Omental fat pad (tissue), 4 donors: ENCODE results near the gene PITHD1. TPM values are rescaled to one million over a fixed set of nuclear protein-coding genes. Genes with fewer than 3 reads are reported as not detected.
"Not testable (repeated sequence)": the region's sequence is repeated elsewhere in the genome, so short reads cannot be mapped to it uniquely, and the experiment has no call there.

Experiments
- ATAC-seq: fragments of 150-250 bp; one replicate; pipeline ENCODE4 v1.9.1; 2016; ENCODE audit warnings: mild to moderate bottlenecking, moderate library complexity; ENCODE audit not compliant: low FRiP score
- DNase-seq: peaks from one replicate; pipeline ENCODE4 v3.0.0-alpha.2; 2019; ENCODE audit warnings: low spot score
- CTCF ChIP-seq, 3 donors: fragments of 450-650 bp; IDR thresholded peaks; one replicate each; pipeline ENCODE4 v1.5.1; 2016 to 2017; ENCODE audit warnings: antibody characterized with exemption in 3 of 3, mild to moderate bottlenecking in 3 of 3, moderate library complexity in 2 of 3
- total RNA-seq, 4 donors: library from RNA; depleted of rRNA; stranded (reverse); fragments of >200 nt; gene quantifications; one replicate each; pipeline ENCODE4 v1.1.0, GENCODE V29; 2016

PITHD1 gene
- total RNA-seq, 4 donors from 2014 or later, result 44.3 to 58.8 (median 51.7) TPM

- no peak for ATAC-seq
- no peak for TF ChIP-seq CTCF (IDR thresholded peaks at IDR 0.05)
- no peak for DNase-seq
Measured at GRCh38 chr1:23817633-23818032, 39.4 kb downstream of the PITHD1 start.

DNA sequence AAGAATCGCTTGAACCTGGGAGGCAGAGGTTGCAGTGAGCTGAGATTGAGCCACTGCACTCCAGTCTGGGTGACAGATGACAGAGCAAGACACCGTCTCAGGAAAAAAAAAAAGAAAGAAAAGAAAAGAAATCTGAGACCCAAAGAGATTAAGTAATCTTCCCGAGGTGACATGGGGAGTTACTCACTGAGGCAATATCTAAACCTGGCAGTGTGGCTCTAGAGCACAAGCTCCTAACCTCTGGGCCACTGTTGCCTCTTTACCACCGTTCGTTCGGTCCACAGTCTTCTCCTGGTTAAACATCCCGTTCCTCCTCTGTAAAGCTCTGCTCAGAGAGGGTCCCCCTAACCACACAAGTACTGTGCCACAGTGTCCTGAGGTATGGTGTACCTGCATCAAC, 45.5 kb downstream of the PITHD1 start:
- no peak for TF ChIP-seq CTCF (IDR thresholded peaks at IDR 0.05)
- ATAC-seq (no peak), DNase-seq (no peak)

DNA sequence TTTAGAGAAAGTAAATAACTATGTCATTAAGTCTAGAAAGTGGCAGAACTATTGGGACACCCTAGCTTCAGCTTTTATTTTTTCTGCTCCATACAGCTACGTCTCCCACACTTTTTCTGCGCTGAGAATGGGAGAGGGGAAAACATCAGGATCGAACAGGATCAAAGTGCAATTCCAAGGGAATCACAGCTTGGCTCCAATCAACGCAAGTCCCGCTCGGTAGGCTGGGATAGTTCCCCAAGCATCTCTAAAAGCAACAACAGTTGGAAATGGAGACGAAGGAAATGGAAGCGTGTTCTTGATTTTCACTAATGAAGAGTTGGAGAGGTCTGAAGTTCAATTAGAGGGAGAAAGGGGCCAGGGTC, 46.5 kb downstream of the PITHD1 start:
- DNase-seq, result no peak
- no peak for ATAC-seq

GRCh38 chr1:23825076-23825761, 47.0 kb downstream of the PITHD1 start, which contains the start of gene HMGCL:
HMGCL (minus strand) TSS chr1:23825429; CDS start chr1:23825415, 14 bp downstream.
- TF ChIP-seq CTCF (IDR thresholded peaks at IDR 0.05), result no peak
- ATAC-seq (peak; percentile 95), DNase-seq (peak; percentile 76)

More for the DNA sequence above, 46.5 kb downstream of the PITHD1 start:
- no peak for TF ChIP-seq CTCF (IDR thresholded peaks at IDR 0.05)

- ATAC-seq (no peak), DNase-seq (no peak)
- TF ChIP-seq CTCF (IDR thresholded peaks at IDR 0.05), result no peak
Measured at GRCh38 chr1:23825762-23826522, 47.7 kb downstream of the PITHD1 start.

- not testable (repeated sequence) for DNase-seq, ATAC-seq
Measured at GRCh38 chr1:23826590-23826989, 48.4 kb downstream of the PITHD1 start.

DNA sequence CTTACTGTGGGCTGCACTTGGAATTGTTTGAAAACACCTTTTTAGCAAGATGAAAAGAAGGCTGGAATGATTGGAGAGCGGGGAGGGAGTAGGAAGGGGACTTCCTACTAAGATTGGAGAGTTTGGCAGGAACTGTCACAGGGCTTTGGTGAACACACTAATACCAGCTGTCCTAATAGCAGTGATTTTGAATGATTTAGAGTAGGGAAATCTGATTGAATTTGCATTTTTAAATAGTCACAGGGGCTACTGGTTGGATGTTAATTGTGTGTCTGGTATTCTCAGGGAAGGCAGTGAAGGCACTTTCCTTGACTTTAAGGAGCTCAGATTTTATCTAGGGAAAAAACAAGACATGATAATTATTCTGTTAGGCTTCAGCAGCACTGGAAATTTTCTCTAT, 49.5 kb downstream of the PITHD1 start:
- no peak for TF ChIP-seq CTCF (IDR thresholded peaks at IDR 0.05)
- ATAC-seq (no peak), DNase-seq (no peak)

DNA sequence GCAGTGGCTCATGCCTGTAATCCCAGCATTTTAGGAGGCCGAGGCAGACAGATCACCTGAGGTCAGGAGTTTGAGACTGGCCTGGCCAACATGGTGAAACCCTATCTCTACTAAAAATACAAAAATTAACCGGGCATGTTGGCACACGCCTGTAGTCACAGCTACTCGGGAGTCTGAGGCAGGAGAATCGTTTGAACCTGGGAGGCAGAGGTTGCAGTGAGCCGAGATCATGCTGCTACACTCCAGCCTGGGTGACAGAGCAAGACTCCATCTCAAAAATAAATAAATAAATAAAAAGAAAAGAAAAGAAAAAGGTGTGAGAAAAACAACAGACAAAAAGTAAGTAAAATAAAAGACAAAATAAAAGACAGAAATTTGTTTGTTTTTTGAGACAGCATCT, 55.9 kb downstream of the PITHD1 start:
- ATAC-seq, result not testable (repeated sequence)

More for the DNA sequence above, 55.9 kb downstream of the PITHD1 start:
- not testable (repeated sequence) for DNase-seq
